PC-3 (cell line): ENCODE data around the gene HACD3. TPM values are rescaled to one million over a fixed set of nuclear protein-coding genes. Genes with fewer than 3 reads are reported as not detected.

ENCODE experiments used
- ATAC-seq: fragments of 200-7000 bp; cut with Tn5 transposase; 2 replicates; pipeline ENCODE4 v1.9.1; 2020; ENCODE audit warnings: mild to moderate bottlenecking, moderate library complexity
- BruUV-seq: library from RNA; stranded (reverse); fragments of 400-500 nt; replicated peaks from 2 replicates; lab custom pipeline; 2021; lab: Mats Ljungman, UMichigan
- CTCF ChIA-PET: fragments of 300-600 bp; sonication (Branson Sonifier 250); formaldehyde crosslinking; loops from one replicate; lab custom pipeline; 2022; ENCODE audit warnings: antibody characterized with exemption; lab: Charles Lee
- POLR2A ChIA-PET: fragments of 300-600 bp; sonication (Branson Sonifier 250); formaldehyde crosslinking; loops from one replicate; lab custom pipeline; 2022; ENCODE audit warnings: antibody characterized with exemption; ENCODE audit not compliant: unreplicated experiment; lab: Charles Lee
- DNase-seq: peaks from one replicate; pipeline ENCODE4 v3.0.0-alpha.2; 2015
- H2AFZ ChIP-seq: fragments of 300-600 bp; sonication (generic); 2 replicates; pipeline ENCODE4 v1.6.0; 2016; ENCODE audit warnings: antibody characterized with exemption, low read length
- H3F3A ChIP-seq: fragments of 300-600 bp; sonication (generic); one replicate; pipeline ENCODE4 v1.6.0; 2017; ENCODE audit warnings: antibody characterized with exemption, low read length, control low read depth, mild to moderate bottlenecking; ENCODE audit not compliant: unreplicated experiment
- H3K27ac ChIP-seq: fragments of 300-600 bp; sonication (generic); 2 replicates; pipeline ENCODE4 v1.5.1; 2016; ENCODE audit warnings: mild to moderate bottlenecking, low read length
- H3K27me3 ChIP-seq: fragments of 300-600 bp; sonication (generic); 2 replicates; pipeline ENCODE4 v1.6.1; 2016; ENCODE audit warnings: low read length, mixed read lengths
- H3K36me3 ChIP-seq: fragments of 300-600 bp; sonication (generic); 2 replicates; pipeline ENCODE4 v1.6.1; 2016; ENCODE audit warnings: low read depth, mixed run types, low read length, mixed read lengths
- H3K4me1 ChIP-seq: fragments of 300-600 bp; sonication (generic); 2 replicates; pipeline ENCODE4 v1.5.1; 2016; ENCODE audit warnings: low read length; ENCODE audit not compliant: insufficient read depth
- H3K4me2 ChIP-seq: fragments of 300-600 bp; sonication (generic); 2 replicates; pipeline ENCODE4 v1.6.0; 2016; ENCODE audit warnings: low read length
- H3K4me3 ChIP-seq: fragments of 300-600 bp; sonication (generic); 2 replicates; pipeline ENCODE4 v1.5.1; 2016; ENCODE audit warnings: mild to moderate bottlenecking, low read length, mixed read lengths
- H3K79me2 ChIP-seq: fragments of 300-600 bp; sonication (generic); 2 replicates; pipeline ENCODE4 v1.6.1; 2017; ENCODE audit warnings: low read length, mixed read lengths
- H3K9ac ChIP-seq: fragments of 300-600 bp; sonication (generic); 2 replicates; pipeline ENCODE4 v1.6.0; 2016; ENCODE audit warnings: mild to moderate bottlenecking, low read length
- H3K9me2 ChIP-seq: fragments of 300-600 bp; sonication (generic); replicated peaks from 2 replicates; pipeline ENCODE4 v1.6.1; 2016; ENCODE audit warnings: mixed run types, low read length, mixed read lengths
- H3K9me3 ChIP-seq: fragments of 300-600 bp; sonication (generic); 2 replicates; pipeline ENCODE4 v1.6.1; 2016; ENCODE audit warnings: low read length, mixed read lengths
- H4K20me1 ChIP-seq: fragments of 300-600 bp; sonication (generic); 2 replicates; pipeline ENCODE4 v1.6.1; 2016; ENCODE audit warnings: low read length, mixed read lengths
- CTCF ChIP-seq: fragments of 300-600 bp; sonication (generic); conservative IDR thresholded peaks from 2 replicates; pipeline ENCODE4 v1.5.1; 2017; ENCODE audit warnings: antibody characterized with exemption, low read depth, mild to moderate bottlenecking, low read length
- EZH2 ChIP-seq: fragments of 300-600 bp; sonication (generic); IDR thresholded peaks from one replicate; pipeline ENCODE4 v1.6.1; 2017; ENCODE audit warnings: antibody characterized with exemption, mild to moderate bottlenecking, low read length; ENCODE audit not compliant: unreplicated experiment
- EZH2phosphoT487 ChIP-seq: fragments of 300-600 bp; sonication (generic); IDR thresholded peaks from 2 replicates; pipeline ENCODE4 v1.6.1; 2018; ENCODE audit warnings: mild to moderate bottlenecking, antibody characterized with exemption, low read length, borderline replicate concordance
- intact Hi-C: fragments of 100-400 bp; cut with micrococcal nuclease; formaldehyde crosslinking; loops from 2 replicates; pipeline ENCODE4 v1.9.0; 2023
- total RNA-seq: library from RNA; depleted of rRNA; stranded (reverse); fragments of >200 nt; gene quantifications from 2 replicates; pipeline ENCODE4 v1.2.3, GENCODE V29; 2014

The HACD3 gene
- total RNA-seq, 1 experiment from 2014 or later: 64.9 TPM

DNA sequence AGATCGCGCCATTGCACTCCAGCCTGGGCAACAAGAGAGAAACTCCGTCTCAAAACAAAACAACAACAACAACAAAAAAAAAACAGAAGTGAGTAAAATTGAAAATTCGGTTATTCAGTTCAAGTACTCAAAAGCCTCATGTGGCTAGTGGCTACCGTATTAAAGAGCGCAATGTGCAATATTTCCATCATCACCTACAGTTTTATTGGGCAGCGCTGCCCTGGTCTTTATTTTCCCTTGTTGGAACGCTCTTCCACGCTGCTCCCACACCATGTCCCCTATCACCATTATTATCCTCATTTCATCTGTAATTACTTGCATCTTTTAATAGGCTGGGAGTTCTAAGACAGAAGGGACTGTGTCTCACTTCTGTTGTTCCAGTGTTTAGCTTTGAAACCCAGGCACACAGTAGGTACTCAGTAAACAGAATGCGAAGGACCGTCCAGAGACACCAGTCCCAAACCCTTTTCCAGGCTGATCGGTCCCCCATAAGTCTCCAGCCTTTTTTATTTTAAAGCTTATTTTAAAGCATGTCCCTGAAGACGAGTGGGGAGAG lies 423 bp upstream of the HACD3 start:
- Histone ChIP-seq H2AFZ (peak overlapping the region; percentile 88), H3K36me3 (no peaks in the 10 kb centered on the region), H3K9me3 (no peaks in the 10 kb centered on the region), H3K4me2 (peak overlapping the region; percentile 97), H3K79me2 (peaks cover 46% of the 10 kb centered on the region), H3K9me2 (no peaks in the 10 kb centered on the region), H4K20me1 (peaks cover 27% of the 10 kb centered on the region), H3K27me3 (no peaks in the 10 kb centered on the region), H3K4me3 (peak overlapping the region; percentile 95), H3K9ac (peak overlapping the region; percentile 95), H3F3A (no peaks in the 10 kb centered on the region), H3K27ac (no peak overlapping the region), H3K4me1 (peaks cover 29% of the 10 kb centered on the region)
- ATAC-seq (peak; percentile 2; the same call in 1 of the 2 replicates), DNase-seq (no peak)
- TF ChIP-seq CTCF (no peak), EZH2 (no peak)
- BruUV-seq: no TSS peak
- intact Hi-C loops: loop anchor here (5.0 kb wide), 1 partner anchor 47 kb away; no protein-coding TSS in a partner anchor
- CTCF ChIA-PET: no interaction called here
- POLR2A ChIA-PET: interaction anchor here (0.6 kb wide), 1 partner anchor 17 kb away, joined by 3 read pairs; no protein-coding TSS in a partner anchor

- H3K4me2 ChIP-seq: peak overlapping the region; percentile 97
- intact Hi-C loops: loop anchor here (5.0 kb wide), 1 partner anchor 45 kb away; no protein-coding TSS in a partner anchor
- CTCF ChIA-PET: no interaction called here
- H3K36me3 ChIP-seq: no peaks in the 10 kb centered on the region
- peak overlapping the region; percentile 95; the same call in 1 of the 2 replicates for H3K4me3 ChIP-seq
- DNase-seq (peak; percentile 69), ATAC-seq (peak; percentile 61)
- no peak overlapping the region for H3K9ac ChIP-seq
- H3K9me3 ChIP-seq: no peaks in the 10 kb centered on the region
- H4K20me1 ChIP-seq: peaks cover 41% of the 10 kb centered on the region
- peaks cover 71% of the 10 kb centered on the region for H3K79me2 ChIP-seq
- no peak overlapping the region for H2AFZ ChIP-seq
- no peak for TF ChIP-seq EZH2phosphoT487
- TF ChIP-seq CTCF: no peak
- no peak for TF ChIP-seq EZH2
- TSS peak; percentile 16 for BruUV-seq
- no peaks in the 10 kb centered on the region for H3K27me3 ChIP-seq
- peak overlapping the region; percentile 10; the same call in 1 of the 2 replicates for H3K27ac ChIP-seq
- peaks cover 21% of the 10 kb centered on the region for H3K4me1 ChIP-seq
- no peaks in the 10 kb centered on the region for H3K9me2 ChIP-seq
- H3F3A ChIP-seq: no peaks in the 10 kb centered on the region
- POLR2A ChIA-PET: no interaction called here
Measured at GRCh38 chr15:65532738-65533051, 2.4 kb downstream of the HACD3 start.

DNA sequence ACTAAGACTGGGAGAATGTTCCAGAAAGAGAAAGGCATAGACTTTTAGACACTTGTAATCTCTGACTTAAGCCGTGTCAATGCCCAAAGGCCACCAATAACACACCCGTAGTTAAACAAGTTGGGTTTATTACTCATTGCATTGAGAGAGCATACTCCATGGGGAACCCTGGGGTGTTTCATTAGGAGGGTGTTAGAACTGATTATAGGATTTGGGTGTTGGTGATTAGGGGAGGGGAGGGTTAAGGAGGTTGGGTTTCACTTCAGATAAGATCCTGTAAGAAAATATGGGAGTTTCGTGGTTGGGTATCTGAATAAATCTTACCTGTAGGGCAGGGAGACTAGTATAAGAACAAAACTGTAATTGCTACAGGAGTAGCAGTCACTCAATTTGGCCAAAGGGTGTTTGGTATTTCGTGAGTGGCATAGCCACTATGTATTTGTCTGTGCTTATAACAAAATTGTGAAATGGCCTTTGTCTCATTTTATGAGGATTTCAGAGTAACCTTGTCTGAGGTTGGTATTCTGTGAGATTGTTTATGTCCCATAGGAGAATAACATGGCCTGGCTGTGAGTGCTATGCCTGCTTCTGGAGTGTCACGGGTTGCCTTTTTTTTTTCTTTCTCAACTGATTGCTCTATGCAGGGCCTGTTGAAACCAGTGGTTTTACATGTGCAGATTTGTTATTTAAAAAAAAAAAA lies 2.9 kb downstream of the HACD3 start:
- H3K9ac ChIP-seq: no peak overlapping the region
- no peaks in the 10 kb centered on the region for H3K9me2 ChIP-seq
- CTCF ChIA-PET: no interaction called here
- peak overlapping the region; percentile 10; the same call in 1 of the 2 replicates for H3K27ac ChIP-seq
- no peaks in the 10 kb centered on the region for H3K9me3 ChIP-seq
- H2AFZ ChIP-seq: no peak overlapping the region
- H3F3A ChIP-seq: no peaks in the 10 kb centered on the region
- POLR2A ChIA-PET: no interaction called here
- no peaks in the 10 kb centered on the region for H3K36me3 ChIP-seq
- peaks cover 74% of the 10 kb centered on the region for H3K79me2 ChIP-seq
- TF ChIP-seq EZH2: no peak
- TF ChIP-seq EZH2phosphoT487: no peak
- TF ChIP-seq CTCF: no peak
- peak overlapping the region; percentile 97 for H3K4me2 ChIP-seq
- peak overlapping the region; percentile 95; the same call in 1 of the 2 replicates for H3K4me3 ChIP-seq
- H3K27me3 ChIP-seq: no peaks in the 10 kb centered on the region
- peaks cover 43% of the 10 kb centered on the region for H4K20me1 ChIP-seq
- DNase-seq (no peak), ATAC-seq (no peak)
- H3K4me1 ChIP-seq: peaks cover 21% of the 10 kb centered on the region
- intact Hi-C loops: loop anchor here (5.0 kb wide), 1 partner anchor 44 kb away; no protein-coding TSS in a partner anchor
- BruUV-seq: no TSS peak
